ENCODE data around the gene PEX10.

Gene PEX10

DNA sequence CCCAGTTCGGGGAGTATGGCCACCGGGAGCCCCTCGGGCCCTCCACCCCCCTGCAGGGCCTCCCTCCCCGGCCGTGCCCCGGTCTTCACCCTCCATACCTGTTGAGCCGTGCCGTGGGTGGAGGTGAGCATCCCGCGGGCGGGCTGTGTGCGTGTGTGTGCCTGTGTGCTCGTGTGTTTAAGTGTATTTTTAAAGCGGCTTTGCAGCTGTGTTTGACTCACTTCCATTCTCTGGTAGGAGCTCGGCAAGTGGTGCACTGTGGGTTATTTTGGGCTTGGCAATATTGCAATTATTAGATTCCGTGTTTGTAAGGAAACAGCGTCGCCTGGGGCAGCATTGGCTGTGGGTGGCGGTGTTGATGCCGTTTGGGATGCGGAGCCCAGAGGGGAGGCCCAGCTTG lies 43.4 kb upstream of the PEX10 start:
- DNase-seq (ENCODE audit: low read depth), result no peak
- TF ChIP-seq, protein P1, sequence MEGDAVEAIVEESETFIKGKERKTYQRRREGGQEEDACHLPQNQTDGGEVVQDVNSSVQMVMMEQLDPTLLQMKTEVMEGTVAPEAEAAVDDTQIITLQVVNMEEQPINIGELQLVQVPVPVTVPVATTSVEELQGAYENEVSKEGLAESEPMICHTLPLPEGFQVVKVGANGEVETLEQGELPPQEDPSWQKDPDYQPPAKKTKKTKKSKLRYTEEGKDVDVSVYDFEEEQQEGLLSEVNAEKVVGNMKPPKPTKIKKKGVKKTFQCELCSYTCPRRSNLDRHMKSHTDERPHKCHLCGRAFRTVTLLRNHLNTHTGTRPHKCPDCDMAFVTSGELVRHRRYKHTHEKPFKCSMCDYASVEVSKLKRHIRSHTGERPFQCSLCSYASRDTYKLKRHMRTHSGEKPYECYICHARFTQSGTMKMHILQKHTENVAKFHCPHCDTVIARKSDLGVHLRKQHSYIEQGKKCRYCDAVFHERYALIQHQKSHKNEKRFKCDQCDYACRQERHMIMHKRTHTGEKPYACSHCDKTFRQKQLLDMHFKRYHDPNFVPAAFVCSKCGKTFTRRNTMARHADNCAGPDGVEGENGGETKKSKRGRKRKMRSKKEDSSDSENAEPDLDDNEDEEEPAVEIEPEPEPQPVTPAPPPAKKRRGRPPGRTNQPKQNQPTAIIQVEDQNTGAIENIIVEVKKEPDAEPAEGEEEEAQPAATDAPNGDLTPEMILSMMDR (conservative IDR thresholded peaks at IDR 0.05; ENCODE audit: low read length), result no peak
- no peak overlapping the region for H3K4me3 ChIP-seq (ENCODE audit: low read length)

DNA sequence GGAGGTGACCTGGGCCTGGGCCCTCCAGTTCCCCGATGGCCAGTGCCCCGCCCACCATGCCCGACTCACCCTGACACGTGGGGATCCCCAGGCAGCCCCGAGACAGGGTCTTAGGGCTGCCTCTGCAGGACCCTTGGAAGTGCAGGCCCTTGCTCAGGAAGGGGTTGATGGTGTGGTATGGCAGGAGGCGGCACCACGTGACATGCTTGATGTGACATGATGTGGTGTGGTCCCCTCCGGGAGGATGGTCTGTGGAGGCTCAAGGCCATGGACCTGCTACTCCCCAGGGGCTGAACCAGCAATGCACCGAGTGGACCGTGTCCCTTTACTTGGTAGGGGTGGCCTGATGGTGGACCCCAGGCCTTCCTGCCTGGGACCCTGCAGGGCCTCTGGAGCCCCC lies 41.9 kb upstream of the PEX10 start:
- no peak for DNase-seq (ENCODE audit: low read depth)
- H3K4me3 ChIP-seq (ENCODE audit: low read length), result no peak overlapping the region
- TF ChIP-seq, protein P1 (conservative IDR thresholded peaks at IDR 0.05; ENCODE audit: low read length), result no peak

DNA sequence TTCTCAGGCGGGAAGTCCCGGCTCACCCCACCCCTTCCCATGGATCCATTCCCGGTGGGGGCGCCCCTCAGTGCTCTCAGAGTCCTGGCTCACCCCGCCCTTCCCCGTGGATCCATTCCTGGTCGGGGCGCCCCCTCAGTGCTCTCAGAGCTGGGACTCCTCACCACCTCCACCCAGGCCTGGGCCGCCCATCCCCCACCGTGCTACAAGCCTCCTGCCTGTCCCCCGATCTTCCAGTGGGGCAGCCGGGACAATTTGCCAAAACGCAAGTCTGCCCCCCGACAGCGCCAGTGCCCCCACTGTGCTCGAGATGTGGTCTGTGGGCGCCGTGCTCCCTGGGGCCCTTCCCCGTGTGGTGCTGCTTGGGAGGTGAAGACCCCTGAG lies 40.6 kb upstream of the PEX10 start:
- no peak overlapping the region for H3K4me3 ChIP-seq (ENCODE audit: low read length)
- DNase-seq (ENCODE audit: low read depth), result no peak
- TF ChIP-seq, protein P1 (conservative IDR thresholded peaks at IDR 0.05; ENCODE audit: low read length), result no peak

DNA sequence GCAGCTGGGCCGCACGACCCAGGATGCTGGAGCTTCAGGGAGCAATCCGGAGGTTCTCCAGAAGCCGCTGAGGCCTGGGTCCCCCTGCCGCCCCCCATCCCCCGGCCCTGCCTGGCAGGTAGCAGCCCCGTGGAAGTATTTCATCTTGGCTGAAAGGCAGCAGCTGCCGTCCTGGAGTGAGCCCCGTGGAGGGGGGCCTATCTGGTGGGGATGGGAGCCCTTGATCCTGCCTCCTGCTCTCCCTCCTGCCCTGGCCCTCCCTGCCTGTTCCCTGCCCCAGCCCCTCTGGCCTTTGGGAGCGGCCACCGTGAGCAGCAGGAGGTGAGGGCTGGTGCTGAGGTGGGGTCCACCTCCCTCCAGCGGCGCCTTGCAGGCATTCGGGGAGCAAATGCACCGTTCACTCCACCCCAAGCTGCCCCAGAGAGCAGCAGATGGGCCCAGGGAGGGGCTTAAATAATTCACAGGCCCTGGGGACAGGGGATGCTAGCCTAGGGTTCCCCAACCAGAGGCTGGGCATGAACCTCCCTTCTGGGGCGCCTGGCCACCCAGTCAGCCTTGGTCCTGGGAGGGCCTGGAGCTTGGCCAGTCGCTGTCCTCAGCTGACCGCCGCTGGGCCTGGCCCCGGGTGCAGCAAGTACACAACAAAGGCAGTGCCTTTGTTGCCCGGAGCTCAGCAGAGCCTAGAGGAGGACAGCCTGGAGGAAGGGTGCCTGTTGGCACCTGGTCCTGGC lies 40.0 kb upstream of the PEX10 start:
- no peak overlapping the region for H3K4me3 ChIP-seq (ENCODE audit: low read length)
- DNase-seq (ENCODE audit: low read depth), result no peak
- TF ChIP-seq, protein P1 (conservative IDR thresholded peaks at IDR 0.05; ENCODE audit: low read length), result no peak

DNA sequence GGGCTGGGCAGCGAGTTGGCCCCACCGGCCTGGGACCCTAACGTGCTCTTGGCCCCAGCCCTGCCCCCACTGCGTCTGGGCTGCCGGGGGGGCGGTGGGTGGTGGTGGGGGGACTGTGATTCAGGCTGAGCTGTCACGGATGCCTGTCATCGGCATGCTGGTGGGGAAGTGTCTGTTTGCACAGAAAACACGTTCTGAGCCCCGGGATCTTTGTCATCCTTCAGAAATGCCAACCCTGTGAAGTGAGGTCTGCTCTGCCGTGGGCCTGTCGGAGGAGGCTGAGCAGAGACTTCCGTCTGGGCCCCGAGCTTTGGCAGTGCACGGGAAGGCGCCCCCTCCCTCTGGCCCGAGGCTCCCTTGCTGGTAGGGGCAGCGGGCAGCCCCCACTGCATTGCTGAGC lies 39.4 kb upstream of the PEX10 start:
- no peak overlapping the region for H3K4me3 ChIP-seq (ENCODE audit: low read length)
- peak; percentile 74 for DNase-seq (ENCODE audit: low read depth)

DNA sequence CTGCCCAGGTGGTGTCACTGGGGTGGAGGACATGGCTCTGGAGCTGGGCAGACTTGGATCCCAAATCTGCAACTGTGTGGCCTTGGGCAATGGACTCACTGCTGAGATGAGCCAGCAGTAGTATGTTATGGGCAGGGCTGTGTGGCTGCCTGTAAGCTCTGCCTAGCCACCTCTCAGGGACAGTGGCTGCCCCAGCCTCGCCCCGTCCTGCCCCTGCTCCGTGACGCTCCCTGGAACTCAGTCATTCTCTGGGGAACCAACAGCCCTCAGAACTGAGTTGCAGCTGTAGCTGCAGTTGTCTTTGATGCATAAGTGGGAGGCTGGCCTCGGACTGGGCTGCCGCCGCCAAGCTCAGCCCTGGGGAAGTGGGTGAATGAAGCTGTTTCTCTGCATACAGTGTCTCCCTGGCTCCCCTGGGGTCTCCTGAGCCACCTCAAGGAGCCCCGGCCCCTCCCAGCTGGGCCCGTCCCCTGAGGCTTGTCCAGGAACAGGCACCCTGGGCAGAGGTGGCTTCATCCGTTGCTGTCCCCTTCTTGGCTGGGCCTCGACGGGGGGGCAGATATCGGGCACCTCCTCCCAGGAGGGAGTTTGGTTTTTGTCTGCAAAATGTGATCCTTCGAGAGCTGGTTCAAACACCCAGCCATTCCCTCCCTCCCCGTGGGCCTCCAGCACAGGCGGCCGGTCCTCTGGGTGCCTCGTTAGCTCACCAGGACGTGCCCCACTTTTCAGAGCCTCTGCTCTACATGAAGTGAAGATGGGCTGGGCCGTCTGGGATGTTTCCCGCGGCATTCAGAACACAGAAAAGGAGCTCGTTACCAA lies 37.5 kb upstream of the PEX10 start:
- H3K4me3 ChIP-seq (ENCODE audit: low read length), result no peak overlapping the region
- TF ChIP-seq, protein P1 (conservative IDR thresholded peaks at IDR 0.05; ENCODE audit: low read length), result no peak
- DNase-seq (ENCODE audit: low read depth), result no peak

More for the DNA sequence above, 39.4 kb upstream of the PEX10 start:
- TF ChIP-seq, protein P1 (conservative IDR thresholded peaks at IDR 0.05; ENCODE audit: low read length), result no peak

DNA sequence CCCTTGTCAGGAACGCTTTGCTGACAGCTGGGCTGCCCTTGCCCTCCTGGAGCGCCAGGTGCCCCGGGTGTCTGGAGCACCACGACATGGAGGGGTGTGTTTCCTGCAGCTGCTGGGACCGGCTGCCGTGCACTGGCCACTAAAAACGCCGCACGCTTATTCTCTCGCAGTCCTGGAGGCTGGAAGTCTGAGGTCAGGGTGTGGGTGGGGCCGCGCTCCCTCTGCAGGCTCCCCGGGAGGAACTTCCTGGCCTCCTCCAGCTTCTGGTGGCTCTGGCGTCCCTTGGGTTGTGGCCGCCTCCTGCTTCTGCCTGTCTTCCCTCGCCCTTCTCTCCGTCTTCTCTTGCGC lies 35.7 kb upstream of the PEX10 start:
- DNase-seq (ENCODE audit: low read depth), result no peak
- H3K4me3 ChIP-seq (ENCODE audit: low read length), result no peak overlapping the region
- TF ChIP-seq, protein P1 (conservative IDR thresholded peaks at IDR 0.05; ENCODE audit: low read length), result no peak

Data from AG10803 (cell line).